GM23338 (cell line): ENCODE data around the gene PRKD1. TPM values are rescaled to one million over a fixed set of nuclear protein-coding genes. Genes with fewer than 3 reads are reported as not detected.

Source experiments
- ATAC-seq: fragments of 200-7000 bp; cut with Tn5 transposase; 3 replicates; pipeline ENCODE4 v1.9.1; 2020
- DNase-seq: peaks from one replicate; pipeline ENCODE4 v3.0.0-alpha.2; 2015; ENCODE audit warnings: low spot score
- H2AFZ ChIP-seq: fragments of 200-600 bp; sonication (generic); 2 replicates; pipeline ENCODE4 v1.8.0; 2016; ENCODE audit warnings: antibody characterized with exemption, mild to moderate bottlenecking, moderate library complexity
- H3F3A ChIP-seq: fragments of 200-600 bp; sonication (generic); replicated peaks from 2 replicates; pipeline ENCODE4 v1.8.0; 2017; ENCODE audit warnings: antibody characterized with exemption, mixed run types, low read depth
- H3K27ac ChIP-seq: fragments of 200-600 bp; sonication (generic); 2 replicates; pipeline ENCODE4 v1.6.1; 2016; ENCODE audit warnings: low read depth
- H3K27me3 ChIP-seq: fragments of 200-600 bp; sonication (generic); 2 replicates; pipeline ENCODE4 v1.8.0; 2016; ENCODE audit warnings: mild to moderate bottlenecking, mixed run types, moderate library complexity; ENCODE audit not compliant: insufficient read depth
- H3K36me3 ChIP-seq: fragments of 200-600 bp; sonication (generic); 2 replicates; pipeline ENCODE4 v1.8.0; 2016; ENCODE audit warnings: mild to moderate bottlenecking; ENCODE audit not compliant: insufficient read depth
- H3K4me1 ChIP-seq: fragments of 200-600 bp; sonication (generic); 2 replicates; pipeline ENCODE4 v1.8.0; 2016; ENCODE audit warnings: mild to moderate bottlenecking, moderate library complexity; ENCODE audit not compliant: insufficient read depth
- H3K4me2 ChIP-seq: fragments of 200-600 bp; sonication (generic); 2 replicates; pipeline ENCODE4 v1.7.1; 2017; ENCODE audit warnings: mixed run types
- H3K4me3 ChIP-seq: fragments of 200-600 bp; sonication (generic); 2 replicates; pipeline ENCODE4 v1.6.1; 2016; ENCODE audit warnings: mixed run types
- H3K79me2 ChIP-seq: fragments of 200-600 bp; sonication (generic); replicated peaks from 2 replicates; pipeline ENCODE4 v1.8.0; 2017; ENCODE audit warnings: mild to moderate bottlenecking; ENCODE audit not compliant: insufficient read depth
- H3K9me2 ChIP-seq: fragments of 200-600 bp; sonication (generic); 2 replicates; pipeline ENCODE4 v1.8.0; 2017; ENCODE audit not compliant: insufficient read depth
- H4K20me1 ChIP-seq: fragments of 200-600 bp; sonication (generic); replicated peaks from 2 replicates; pipeline ENCODE4 v1.8.0; 2017; ENCODE audit warnings: mild to moderate bottlenecking; ENCODE audit not compliant: insufficient read depth
- H3K27ac Mint-ChIP-seq: 2 replicates; pipeline ENCODE4 v1.8.0; 2020; ENCODE audit warnings: inconsistent platforms, mild to moderate bottlenecking, moderate library complexity, mixed read lengths
- H3K27me3 Mint-ChIP-seq: 3 replicates; pipeline ENCODE4 v1.8.0; 2022; ENCODE audit warnings: low read depth, mild to moderate bottlenecking, moderate library complexity, mixed read lengths, inconsistent platforms; ENCODE audit not compliant: insufficient read depth, poor library complexity
- H3K36me3 Mint-ChIP-seq: 3 replicates; pipeline ENCODE4 v1.8.0; 2021; ENCODE audit warnings: low read depth, mild to moderate bottlenecking, inconsistent platforms, moderate library complexity, mixed read lengths
- H3K4me1 Mint-ChIP-seq: 3 replicates; pipeline ENCODE4 v1.8.0; 2020; ENCODE audit warnings: mild to moderate bottlenecking, inconsistent platforms, mixed read lengths
- H3K4me3 Mint-ChIP-seq: 3 replicates; pipeline ENCODE4 v1.8.0; 2021; ENCODE audit warnings: moderate library complexity, mild to moderate bottlenecking, inconsistent platforms, mixed read lengths
- H3K9me3 Mint-ChIP-seq: 3 replicates; pipeline ENCODE4 v1.8.0; 2020; ENCODE audit warnings: moderate library complexity, mild to moderate bottlenecking, inconsistent platforms, mixed read lengths
- CREB1 ChIP-seq: fragments of 250-450 bp; sonication (Bioruptor Pico); IDR thresholded peaks from 2 replicates; pipeline ENCODE4 v1.5.0; 2020; ENCODE audit warnings: low read depth, mild to moderate bottlenecking, moderate library complexity
- ETS1 ChIP-seq: IDR thresholded peaks from 2 replicates; pipeline ENCODE4 v1.6.1; 2016; ENCODE audit warnings: antibody characterized with exemption
- EZH2phosphoT487 ChIP-seq: fragments of 200-600 bp; sonication (generic); IDR thresholded peaks from one replicate; pipeline ENCODE4 v1.8.1; 2018; ENCODE audit warnings: antibody characterized with exemption; ENCODE audit not compliant: unreplicated experiment
- JUNB ChIP-seq: IDR thresholded peaks from one replicate; pipeline ENCODE4 v1.6.1; 2016; ENCODE audit warnings: antibody characterized with exemption; ENCODE audit not compliant: unreplicated experiment
- POLR2AphosphoS5 ChIP-seq: IDR thresholded peaks from 2 replicates; pipeline ENCODE4 v1.6.1; 2016; ENCODE audit warnings: antibody characterized with exemption, low read depth
- ZNF331 ChIP-seq: fragments of 250-450 bp; sonication (Bioruptor Pico); IDR thresholded peaks from 2 replicates; pipeline ENCODE4 v1.5.0; 2020; ENCODE audit warnings: low read depth, mild to moderate bottlenecking, moderate library complexity
- polyA plus RNA-seq: library from polyadenylated mRNA; unstranded; fragments of >200 nt; fragmentation: Nextera tagmentation; extraction: Ambion mirVana; gene quantifications from 2 replicates; pipeline ENCODE4 v1.2.1, GENCODE V29; 2016
- total RNA-seq: library from RNA; depleted of rRNA; stranded (reverse); fragments of >200 nt; shearing (Covaris generic); gene quantifications from 2 replicates; pipeline ENCODE4 v1.2.3, GENCODE V29; 2014
- TF ChIP-seq, protein P1 (sequence below): fragments of 250-450 bp; sonication (Bioruptor Pico); IDR thresholded peaks from 2 replicates; pipeline ENCODE4 v1.5.0; 2020; ENCODE audit warnings: mild to moderate bottlenecking, moderate library complexity

Gene PRKD1
- total and polyA plus RNA-seq, 2 experiments from 2014 or later, result 3.1 to 9.7 TPM

- no peak overlapping the region for H3K4me3 Mint-ChIP-seq
- Histone ChIP-seq H4K20me1 (no peaks in the 10 kb centered on the region), H3K4me3 (no peak overlapping the region), H3K27ac (no peak overlapping the region), H2AFZ (no peak overlapping the region), H3K79me2 (no peaks in the 10 kb centered on the region), H3K4me2 (no peak overlapping the region), H3K27me3 (no peaks in the 10 kb centered on the region), H3K4me1 (peaks cover 4% of the 10 kb centered on the region; the same call in 1 of the 2 replicates), H3K9me2 (no peaks in the 10 kb centered on the region), H3F3A (no peaks in the 10 kb centered on the region), H3K36me3 (no peaks in the 10 kb centered on the region)
- TF ChIP-seq POLR2AphosphoS5, result no peak
- TF ChIP-seq, protein P1, sequence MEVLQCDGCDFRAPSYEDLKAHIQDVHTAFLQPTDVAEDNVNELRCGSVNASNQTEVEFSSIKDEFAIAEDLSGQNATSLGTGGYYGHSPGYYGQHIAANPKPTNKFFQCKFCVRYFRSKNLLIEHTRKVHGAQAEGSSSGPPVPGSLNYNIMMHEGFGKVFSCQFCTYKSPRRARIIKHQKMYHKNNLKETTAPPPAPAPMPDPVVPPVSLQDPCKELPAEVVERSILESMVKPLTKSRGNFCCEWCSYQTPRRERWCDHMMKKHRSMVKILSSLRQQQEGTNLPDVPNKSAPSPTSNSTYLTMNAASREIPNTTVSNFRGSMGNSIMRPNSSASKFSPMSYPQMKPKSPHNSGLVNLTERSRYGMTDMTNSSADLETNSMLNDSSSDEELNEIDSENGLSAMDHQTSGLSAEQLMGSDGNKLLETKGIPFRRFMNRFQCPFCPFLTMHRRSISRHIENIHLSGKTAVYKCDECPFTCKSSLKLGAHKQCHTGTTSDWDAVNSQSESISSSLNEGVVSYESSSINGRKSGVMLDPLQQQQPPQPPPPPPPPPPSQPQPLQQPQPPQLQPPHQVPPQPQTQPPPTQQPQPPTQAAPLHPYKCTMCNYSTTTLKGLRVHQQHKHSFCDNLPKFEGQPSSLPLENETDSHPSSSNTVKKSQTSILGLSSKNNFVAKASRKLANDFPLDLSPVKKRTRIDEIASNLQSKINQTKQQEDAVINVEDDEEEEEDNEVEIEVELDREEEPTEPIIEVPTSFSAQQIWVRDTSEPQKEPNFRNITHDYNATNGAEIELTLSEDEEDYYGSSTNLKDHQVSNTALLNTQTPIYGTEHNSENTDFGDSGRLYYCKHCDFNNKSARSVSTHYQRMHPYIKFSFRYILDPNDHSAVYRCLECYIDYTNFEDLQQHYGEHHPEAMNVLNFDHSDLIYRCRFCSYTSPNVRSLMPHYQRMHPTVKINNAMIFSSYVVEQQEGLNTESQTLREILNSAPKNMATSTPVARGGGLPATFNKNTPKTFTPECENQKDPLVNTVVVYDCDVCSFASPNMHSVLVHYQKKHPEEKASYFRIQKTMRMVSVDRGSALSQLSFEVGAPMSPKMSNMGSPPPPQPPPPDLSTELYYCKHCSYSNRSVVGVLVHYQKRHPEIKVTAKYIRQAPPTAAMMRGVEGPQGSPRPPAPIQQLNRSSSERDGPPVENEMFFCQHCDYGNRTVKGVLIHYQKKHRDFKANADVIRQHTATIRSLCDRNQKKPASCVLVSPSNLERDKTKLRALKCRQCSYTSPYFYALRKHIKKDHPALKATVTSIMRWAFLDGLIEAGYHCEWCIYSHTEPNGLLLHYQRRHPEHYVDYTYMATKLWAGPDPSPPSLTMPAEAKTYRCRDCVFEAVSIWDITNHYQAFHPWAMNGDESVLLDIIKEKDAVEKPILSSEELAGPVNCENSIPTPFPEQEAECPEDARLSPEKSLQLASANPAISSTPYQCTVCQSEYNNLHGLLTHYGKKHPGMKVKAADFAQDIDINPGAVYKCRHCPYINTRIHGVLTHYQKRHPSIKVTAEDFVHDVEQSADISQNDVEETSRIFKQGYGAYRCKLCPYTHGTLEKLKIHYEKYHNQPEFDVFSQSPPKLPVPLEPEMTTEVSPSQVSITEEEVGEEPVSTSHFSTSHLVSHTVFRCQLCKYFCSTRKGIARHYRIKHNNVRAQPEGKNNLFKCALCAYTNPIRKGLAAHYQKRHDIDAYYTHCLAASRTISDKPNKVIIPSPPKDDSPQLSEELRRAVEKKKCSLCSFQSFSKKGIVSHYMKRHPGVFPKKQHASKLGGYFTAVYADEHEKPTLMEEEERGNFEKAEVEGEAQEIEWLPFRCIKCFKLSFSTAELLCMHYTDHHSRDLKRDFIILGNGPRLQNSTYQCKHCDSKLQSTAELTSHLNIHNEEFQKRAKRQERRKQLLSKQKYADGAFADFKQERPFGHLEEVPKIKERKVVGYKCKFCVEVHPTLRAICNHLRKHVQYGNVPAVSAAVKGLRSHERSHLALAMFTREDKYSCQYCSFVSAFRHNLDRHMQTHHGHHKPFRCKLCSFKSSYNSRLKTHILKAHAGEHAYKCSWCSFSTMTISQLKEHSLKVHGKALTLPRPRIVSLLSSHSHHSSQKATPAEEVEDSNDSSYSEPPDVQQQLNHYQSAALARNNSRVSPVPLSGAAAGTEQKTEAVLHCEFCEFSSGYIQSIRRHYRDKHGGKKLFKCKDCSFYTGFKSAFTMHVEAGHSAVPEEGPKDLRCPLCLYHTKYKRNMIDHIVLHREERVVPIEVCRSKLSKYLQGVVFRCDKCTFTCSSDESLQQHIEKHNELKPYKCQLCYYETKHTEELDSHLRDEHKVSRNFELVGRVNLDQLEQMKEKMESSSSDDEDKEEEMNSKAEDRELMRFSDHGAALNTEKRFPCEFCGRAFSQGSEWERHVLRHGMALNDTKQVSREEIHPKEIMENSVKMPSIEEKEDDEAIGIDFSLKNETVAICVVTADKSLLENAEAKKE (CRISPR knock-in tag), result no peak
- TF ChIP-seq CREB1, result no peak
- TF ChIP-seq ETS1, result no peak
- TF ChIP-seq ZNF331, result no peak
- TF ChIP-seq EZH2phosphoT487, result no peak
- TF ChIP-seq JUNB, result no peak
- peaks cover 2% of the 10 kb centered on the region for H3K27me3 Mint-ChIP-seq
- no peak overlapping the region for H3K27ac Mint-ChIP-seq
- no peak for ATAC-seq
- H3K9me3 Mint-ChIP-seq, result peaks cover 25% of the 10 kb centered on the region
- peaks cover 13% of the 10 kb centered on the region; the same call in 2 of the 3 replicates for H3K4me1 Mint-ChIP-seq
- DNase-seq, result no peak
- H3K36me3 Mint-ChIP-seq, result peaks cover 22% of the 10 kb centered on the region
Observed at GRCh38 chr14:29652571-29652970, 275.1 kb downstream of the PRKD1 start.
